Measurements from ENCODE around the gene RMND5A.

RMND5A gene

GRCh38 chr2:86818957-86819356, 98.9 kb downstream of the RMND5A start:
- no peak for TF ChIP-seq CTCF (conservative IDR thresholded peaks at IDR 0.05; ENCODE audit: low read depth)

GRCh38 chr2:86821306-86821705, 101.2 kb downstream of the RMND5A start:
- no peak for TF ChIP-seq CTCF (conservative IDR thresholded peaks at IDR 0.05; ENCODE audit: low read depth)
- no peak for DNase-seq (ENCODE audit: low spot score)
- no peak overlapping the region for H3K27ac ChIP-seq
- ChIA-PET CTCF (interaction anchor here (0.6 kb wide), 1 partner anchor 10 kb away, joined by 3 read pairs; no protein-coding TSS in a partner anchor), POLR2A (ENCODE audit: low non-redundant PET) (no interaction called here)

More at GRCh38 chr2:86818957-86819356, 98.9 kb downstream of the RMND5A start:
- ChIA-PET POLR2A (ENCODE audit: low non-redundant PET) (no interaction called here), CTCF (no interaction called here)
- H3K27ac ChIP-seq, result no peak overlapping the region
- no peak for DNase-seq (ENCODE audit: low spot score)

GRCh38 chr2:86821842-86822241, 101.8 kb downstream of the RMND5A start:
- H3K27ac ChIP-seq, result no peak overlapping the region
- TF ChIP-seq CTCF (conservative IDR thresholded peaks at IDR 0.05; ENCODE audit: low read depth), result no peak
- ChIA-PET POLR2A (ENCODE audit: low non-redundant PET) (no interaction called here), CTCF (interaction anchor here (0.6 kb wide), 1 partner anchor 11 kb away, joined by 3 read pairs; no protein-coding TSS in a partner anchor)
- no peak for DNase-seq (ENCODE audit: low spot score)

- POLR2A ChIA-PET (ENCODE audit: low non-redundant PET), result no interaction called here
- DNase-seq (ENCODE audit: low spot score), result no peak
- no peak overlapping the region for H3K27ac ChIP-seq
- CTCF ChIA-PET, result no interaction called here
- TF ChIP-seq CTCF (conservative IDR thresholded peaks at IDR 0.05; ENCODE audit: low read depth), result no peak
These were observed 102.7 kb downstream of the RMND5A start for GRCh38 chr2:86822668-86823345.

- no peak overlapping the region for H3K27ac ChIP-seq
- TF ChIP-seq CTCF (conservative IDR thresholded peaks at IDR 0.05; ENCODE audit: low read depth), result no peak
- POLR2A ChIA-PET (ENCODE audit: low non-redundant PET), result no interaction called here
- no peak for DNase-seq (ENCODE audit: low spot score)
- CTCF ChIA-PET, result no interaction called here
These were observed 105.1 kb downstream of the RMND5A start for GRCh38 chr2:86825036-86825692.

- ChIA-PET CTCF (interaction anchor here (0.7 kb wide), 1 partner anchor 48 kb away, joined by 3 read pairs; no protein-coding TSS in a partner anchor), POLR2A (ENCODE audit: low non-redundant PET) (no interaction called here)
- no peak for TF ChIP-seq CTCF (conservative IDR thresholded peaks at IDR 0.05; ENCODE audit: low read depth)
- no peak overlapping the region for H3K27ac ChIP-seq
- DNase-seq (ENCODE audit: low spot score), result no peak
These were observed 105.7 kb downstream of the RMND5A start for GRCh38 chr2:86825693-86826381.

All from RWPE1 (cell line).